Measurements from ENCODE around the gene ATP10B.
"Not testable (repeated sequence)": the region's sequence is repeated elsewhere in the genome, so short reads cannot be mapped to it uniquely, and the experiment has no call there.

ATP10B gene

GRCh38 chr5:160760008-160760407 lies 92.0 kb downstream of the ATP10B start:
- no peak for DNase-seq (ENCODE audit: low spot score)

GRCh38 chr5:160757194-160757593 lies 94.8 kb downstream of the ATP10B start:
- no peak for DNase-seq (ENCODE audit: low spot score)

GRCh38 chr5:160750938-160751657 lies 100.9 kb downstream of the ATP10B start:
- no peak for DNase-seq (ENCODE audit: low spot score)

- DNase-seq (ENCODE audit: low spot score): no peak
Measured at GRCh38 chr5:160749682-160750081, 102.3 kb downstream of the ATP10B start.

- DNase-seq (ENCODE audit: low spot score): no peak
Measured at GRCh38 chr5:160749026-160749425, 103.0 kb downstream of the ATP10B start.

GRCh38 chr5:160747987-160748386 lies 104.0 kb downstream of the ATP10B start:
- no peak for DNase-seq (ENCODE audit: low spot score)

- DNase-seq (ENCODE audit: low spot score): no peak
Measured at GRCh38 chr5:160747559-160747958, 104.5 kb downstream of the ATP10B start.

- no peak for DNase-seq (ENCODE audit: low spot score)
Measured at GRCh38 chr5:160744268-160745101, 107.5 kb downstream of the ATP10B start.

- no peak for DNase-seq (ENCODE audit: low spot score)
Measured at GRCh38 chr5:160743027-160743426, 109.0 kb downstream of the ATP10B start.

- no peak for DNase-seq (ENCODE audit: low spot score)
Measured at GRCh38 chr5:160742446-160742845, 109.6 kb downstream of the ATP10B start.

- DNase-seq (ENCODE audit: low spot score): no peak
Measured at GRCh38 chr5:160727296-160727997, 124.6 kb downstream of the ATP10B start.

GRCh38 chr5:160726721-160727120 lies 125.3 kb downstream of the ATP10B start:
- no peak for DNase-seq (ENCODE audit: low spot score)

- DNase-seq (ENCODE audit: low spot score): no peak
Measured at GRCh38 chr5:160720822-160721221, 131.2 kb downstream of the ATP10B start.

GRCh38 chr5:160715508-160715907 lies 136.5 kb downstream of the ATP10B start:
- DNase-seq (ENCODE audit: low spot score): not testable (repeated sequence)

GRCh38 chr5:160703547-160704189 lies 148.3 kb downstream of the ATP10B start:
- DNase-seq (ENCODE audit: low spot score): no peak

- no peak for DNase-seq (ENCODE audit: low spot score)
Measured at GRCh38 chr5:160702934-160703333, 149.1 kb downstream of the ATP10B start.

GRCh38 chr5:160702311-160702803 lies 149.7 kb downstream of the ATP10B start:
- DNase-seq (ENCODE audit: low spot score): no peak

- DNase-seq (ENCODE audit: low spot score): no peak
Measured at GRCh38 chr5:160701403-160701802, 150.6 kb downstream of the ATP10B start.

GRCh38 chr5:160699301-160699700 lies 152.7 kb downstream of the ATP10B start:
- DNase-seq (ENCODE audit: low spot score): no peak

- no peak for DNase-seq (ENCODE audit: low spot score)
Measured at GRCh38 chr5:160697281-160697680, 154.7 kb downstream of the ATP10B start.

- DNase-seq (ENCODE audit: low spot score): no peak
Measured at GRCh38 chr5:160694896-160695295, 157.1 kb downstream of the ATP10B start.

- DNase-seq (ENCODE audit: low spot score): no peak
Measured at GRCh38 chr5:160693831-160694465, 158.1 kb downstream of the ATP10B start.

Measured in activated CD4-positive, alpha-beta T cell treated with anti-CD3 and anti-CD28 coated beads, Interleukin-2, Interleukin-4, amounts not matched to agents 100 ng/mL and 50 ng/mL, durations not matched to agents 16 hours and 8 hours (primary cell).